HCT116 (cell line): Measurements from ENCODE around the gene SMPDL3A. TPM values are rescaled to one million over a fixed set of nuclear protein-coding genes. Genes with fewer than 3 reads are reported as not detected.

Experiments used
- ATAC-seq: fragments of 200-7000 bp; cut with Tn5 transposase; 2 replicates; pipeline ENCODE4 v1.9.1; 2020; ENCODE audit warnings: mild to moderate bottlenecking, moderate library complexity
- BruUV-seq: library from RNA; stranded (reverse); fragments of 400-500 nt; replicated peaks from 2 replicates; lab custom pipeline; 2021; lab: Mats Ljungman, UMichigan
- CTCF ChIA-PET: fragments of 300-600 bp; sonication (Branson Sonifier 250); formaldehyde crosslinking; loops from one replicate; lab custom pipeline; 2021; ENCODE audit warnings: antibody characterized with exemption; lab: Charles Lee
- POLR2A ChIA-PET: fragments of 300-600, 350-600 bp; sonication (Branson Sonifier 250); formaldehyde crosslinking; loops from one replicate; lab custom pipeline; 2021; ENCODE audit warnings: antibody characterized with exemption; lab: Charles Lee
- RAD21 ChIA-PET, 2 experiments: fragments of 300-600 bp; sonication (Branson Sonifier 250); formaldehyde crosslinking; loops; one replicate each; lab custom pipeline; 2023; ENCODE audit warnings: low total read pairs in 2 of 2; ENCODE audit not compliant: uncharacterized antibody in 2 of 2, unreplicated experiment in 2 of 2, low non-redundant PET in 1 of 2; lab: Charles Lee
- DNase-seq: peaks from one replicate; pipeline ENCODE4 v3.0.0-alpha.2; 2010; ENCODE audit warnings: low read depth, low spot score
- H2AFZ ChIP-seq: fragments of 200-600 bp; shearing (Covaris generic), sonication (generic); 2 replicates; pipeline ENCODE4 v1.6.1; 2017; ENCODE audit warnings: low read depth, mixed run types, mixed read lengths, antibody characterized with exemption, low read length; ENCODE audit not compliant: poor library complexity, severe bottlenecking
- H3K27ac ChIP-seq: 2 replicates; pipeline ENCODE4 v1.5.1; 2012; ENCODE audit warnings: low read depth, low read length
- H3K27me3 ChIP-seq: fragments of 200-600 bp; sonication (generic); 2 replicates; pipeline ENCODE4 v1.6.1; 2016; ENCODE audit warnings: mixed run types, low read length, mixed read lengths; ENCODE audit not compliant: insufficient read depth
- H3K36me3 ChIP-seq, 2 experiments: fragments of 200-500 bp in 1 of 2; fragments of 200-600 bp in 1 of 2; sonication (Bioruptor generic) in 1 of 2; sonication (generic) in 1 of 2; 2 replicates each; pipeline versions ENCODE4 v1.5.1 to v1.6.1; 2014 to 2016; ENCODE audit warnings: low read length in 2 of 2, inconsistent platforms in 1 of 2, mixed read lengths in 1 of 2, mixed run types in 1 of 2; ENCODE audit not compliant: insufficient read depth in 2 of 2, control insufficient read depth in 1 of 2
- H3K4me1 ChIP-seq, 2 experiments: fragments of 200-600 bp in 1 of 2; sonication (generic) in 1 of 2; 2 replicates each; pipeline versions ENCODE4 v1.5.1 to v1.6.1; 2012 to 2017; ENCODE audit warnings: low read length in 2 of 2, inconsistent platforms in 1 of 2, mild to moderate bottlenecking in 1 of 2, mixed read lengths in 1 of 2, mixed run types in 1 of 2, moderate library complexity in 1 of 2; ENCODE audit not compliant: insufficient read depth in 2 of 2, control insufficient read depth in 1 of 2
- H3K4me2 ChIP-seq: fragments of 200-600 bp; sonication (generic); 2 replicates; pipeline ENCODE4 v1.6.1; 2017; ENCODE audit warnings: mixed run types, low read length, mixed read lengths
- H3K4me3 ChIP-seq, 2 experiments: fragments of 200-600 bp in 1 of 2; sonication (generic) in 1 of 2; replicated peaks in 1 of 2; 2 replicates each; pipeline ENCODE4 v1.5.1; 2011 to 2016; ENCODE audit warnings: low read length in 2 of 2, control low read depth in 1 of 2, low read depth in 1 of 2, mild to moderate bottlenecking in 1 of 2, mixed read lengths in 1 of 2, mixed run types in 1 of 2
- H3K79me2 ChIP-seq: fragments of 200-600 bp; sonication (generic); 2 replicates; pipeline ENCODE4 v1.6.1; 2017; ENCODE audit warnings: mild to moderate bottlenecking, mixed run types, low read length, moderate library complexity, mixed read lengths; ENCODE audit not compliant: insufficient read depth
- H3K9ac ChIP-seq: fragments of 200-600 bp; sonication (generic); 2 replicates; pipeline ENCODE4 v1.6.1; 2016; ENCODE audit warnings: low read length, mixed read lengths
- H3K9me2 ChIP-seq: fragments of 200-600 bp; sonication (generic), shearing (Covaris generic); 2 replicates; pipeline ENCODE4 v1.6.1; 2017; ENCODE audit warnings: mixed run types, mild to moderate bottlenecking, moderate library complexity; ENCODE audit not compliant: insufficient read depth
- H3K9me3 ChIP-seq, 2 experiments: fragments of 200-500 bp in 1 of 2; fragments of 200-600 bp in 1 of 2; sonication (Bioruptor generic) in 1 of 2; sonication (generic) in 1 of 2; 2 replicates each; pipeline ENCODE4 v1.6.1; 2014 to 2017; ENCODE audit warnings: low read length in 2 of 2, mixed read lengths in 2 of 2, inconsistent platforms in 1 of 2, low read depth in 1 of 2, mild to moderate bottlenecking in 1 of 2, mixed run types in 1 of 2, moderate library complexity in 1 of 2; ENCODE audit not compliant: control insufficient read depth in 1 of 2, insufficient read depth in 1 of 2
- H4K20me1 ChIP-seq: fragments of 200-600 bp; sonication (generic), shearing (Covaris generic); 2 replicates; pipeline ENCODE4 v1.6.1; 2017; ENCODE audit warnings: mixed run types, mild to moderate bottlenecking, moderate library complexity; ENCODE audit not compliant: insufficient read depth
- ATF3 ChIP-seq: IDR thresholded peaks from 2 replicates; pipeline ENCODE4 v1.6.1; 2012
- CEBPB ChIP-seq: IDR thresholded peaks from 2 replicates; pipeline ENCODE4 v1.6.1; 2012; ENCODE audit warnings: low read depth
- CTCF ChIP-seq, 3 experiments: fragments of 200-600 bp in 1 of 3; sonication (generic) in 1 of 3; IDR thresholded peaks in 2 of 3; conservative IDR thresholded peaks in 1 of 3; 2 replicates each; pipeline ENCODE4 v1.5.1; 2012 to 2017; ENCODE audit warnings: low read depth in 2 of 3, low read length in 2 of 3, antibody characterized with exemption in 1 of 3, borderline replicate concordance in 1 of 3, control low read depth in 1 of 3, mild to moderate bottlenecking in 1 of 3, mixed read lengths in 1 of 3, mixed run types in 1 of 3, moderate library complexity in 1 of 3; ENCODE audit not compliant: insufficient read depth in 1 of 3
- EGR1 ChIP-seq: IDR thresholded peaks from 2 replicates; pipeline ENCODE4 v1.6.1; 2012; ENCODE audit warnings: low read depth
- EZH2 ChIP-seq: fragments of 200-600 bp; sonication (generic); IDR thresholded peaks from 2 replicates; pipeline ENCODE4 v1.6.1; 2017; ENCODE audit warnings: antibody characterized with exemption, mixed run types
- EZH2phosphoT487 ChIP-seq: fragments of 200-600 bp; IDR thresholded peaks from 2 replicates; pipeline ENCODE4 v1.6.1; 2018; ENCODE audit warnings: antibody characterized with exemption, borderline replicate concordance
- JUND ChIP-seq: IDR thresholded peaks from 2 replicates; pipeline ENCODE4 v1.6.1; 2012
- MAX ChIP-seq: IDR thresholded peaks from 2 replicates; pipeline ENCODE4 v1.6.1; 2012
- POLR2A ChIP-seq: IDR thresholded peaks from 2 replicates; pipeline ENCODE4 v1.7.0; 2011; ENCODE audit warnings: borderline replicate concordance; ENCODE audit not compliant: insufficient read depth, insufficient read length; ENCODE audit errors: extremely low read depth
- POLR2AphosphoS5 ChIP-seq: IDR thresholded peaks from 2 replicates; pipeline ENCODE4 v1.6.1; 2011; ENCODE audit warnings: mild to moderate bottlenecking, low read depth, low read length, moderate library complexity
- RAD21 ChIP-seq: IDR thresholded peaks from 2 replicates; pipeline ENCODE4 v1.6.1; 2012; ENCODE audit warnings: low read depth, mild to moderate bottlenecking
- SIN3A ChIP-seq: IDR thresholded peaks from 2 replicates; pipeline ENCODE4 v1.6.1; 2012; ENCODE audit warnings: low read depth
- SP1 ChIP-seq: IDR thresholded peaks from 2 replicates; pipeline ENCODE4 v1.6.1; 2012; ENCODE audit warnings: low read depth
- SRF ChIP-seq: IDR thresholded peaks from 2 replicates; pipeline ENCODE4 v1.6.1; 2012; ENCODE audit warnings: low read depth
- YY1 ChIP-seq: IDR thresholded peaks from 2 replicates; pipeline ENCODE4 v1.6.1; 2011; ENCODE audit warnings: low read length, low read depth, moderate library complexity, mild to moderate bottlenecking; ENCODE audit not compliant: insufficient replicate concordance; ENCODE audit errors: extremely low read depth
- ZBTB33 ChIP-seq: IDR thresholded peaks from 2 replicates; pipeline ENCODE4 v1.6.1; 2011; ENCODE audit warnings: mild to moderate bottlenecking, low read length, moderate library complexity; ENCODE audit not compliant: insufficient replicate concordance; ENCODE audit errors: extremely low read depth
- ZFX ChIP-seq: fragments of 450-650 bp; IDR thresholded peaks from 2 replicates; pipeline ENCODE4 v1.6.1; 2017
- intact Hi-C: fragments of 100-400 bp; cut with micrococcal nuclease; formaldehyde crosslinking; loops from 2 replicates; pipeline ENCODE4 v1.10.0; 2022
- total RNA-seq: library from RNA; stranded (reverse); gene quantifications from one replicate; pipeline ENCODE4 v1.2.1, GENCODE V29; 2021; ENCODE audit not compliant: unreplicated experiment

SMPDL3A gene
- total RNA-seq, 1 experiment from 2014 or later = 2.4 TPM

- Histone ChIP-seq H3K27ac (no peak overlapping the region), H3K4me2 (no peak overlapping the region), H3K9ac (no peak overlapping the region), H2AFZ (no peak overlapping the region), H3K9me2 (no peaks in the 10 kb centered on the region), H3K79me2 (no peaks in the 10 kb centered on the region), H3K27me3 (no peaks in the 10 kb centered on the region), H3K9me3 (no peaks in the 10 kb centered on the region), H3K36me3 (no peaks in the 10 kb centered on the region), H3K4me1 (peaks cover 13 to 21% of the 10 kb centered on the region in 2 experiments), H3K4me3 (no peak overlapping the region), H4K20me1 (no peaks in the 10 kb centered on the region)
- TF ChIP-seq CEBPB = no peak
- no peak for TF ChIP-seq ATF3
- TF ChIP-seq POLR2A = no peak
- no peak for TF ChIP-seq YY1
- TF ChIP-seq JUND = no peak
- TF ChIP-seq MAX = no peak
- TF ChIP-seq ZBTB33 = no peak
- no peak for TF ChIP-seq POLR2AphosphoS5
- TF ChIP-seq CTCF (IDR thresholded peaks at IDR 0.05 in 2 of 3, conservative IDR thresholded peaks at IDR 0.05 in 1 of 3; ENCODE audit: borderline replicate concordance in 1 of 3, insufficient read depth in 1 of 3, low read depth in 2 of 3, low read length in 2 of 3) = no peak
- no peak for TF ChIP-seq ZFX
- no peak for TF ChIP-seq SRF
- no peak for TF ChIP-seq EZH2
- no peak for TF ChIP-seq SIN3A
- no peak for TF ChIP-seq EZH2phosphoT487
- no peak for TF ChIP-seq EGR1
- TF ChIP-seq SP1 = no peak
- no peak for TF ChIP-seq RAD21
- no TSS peak for BruUV-seq
- ATAC-seq (no peak), DNase-seq (no peak)
- ChIA-PET RAD21 (no interaction called here), POLR2A (no interaction called here), CTCF (no interaction called here)
- intact Hi-C loops = no loop called here
Measured at GRCh38 chr6:122791310-122791679, 2.2 kb downstream of the SMPDL3A start.
